GM21786 (cell line): ENCODE data around the gene NUDT9.
"Not testable (repeated sequence)": the region's sequence is repeated elsewhere in the genome, so short reads cannot be mapped to it uniquely, and the experiment has no call there.

Experiments used
- ATAC-seq: cut with Tn5 transposase; IDR thresholded peaks from one replicate; pipeline ENCODE4 v1.9.1; 2021; ENCODE audit not compliant: unreplicated experiment

The NUDT9 gene

GRCh38 chr4:87406902-87407301 is 15.5 kb upstream of the NUDT9 start:
- ATAC-seq, result not testable (repeated sequence)

- no peak for ATAC-seq
Observed at GRCh38 chr4:87409420-87409939, 12.9 kb upstream of the NUDT9 start.

- no peak for ATAC-seq
Observed at GRCh38 chr4:87410157-87410556, 12.2 kb upstream of the NUDT9 start.

GRCh38 chr4:87410679-87411078 is 11.7 kb upstream of the NUDT9 start:
- ATAC-seq, result no peak

DNA sequence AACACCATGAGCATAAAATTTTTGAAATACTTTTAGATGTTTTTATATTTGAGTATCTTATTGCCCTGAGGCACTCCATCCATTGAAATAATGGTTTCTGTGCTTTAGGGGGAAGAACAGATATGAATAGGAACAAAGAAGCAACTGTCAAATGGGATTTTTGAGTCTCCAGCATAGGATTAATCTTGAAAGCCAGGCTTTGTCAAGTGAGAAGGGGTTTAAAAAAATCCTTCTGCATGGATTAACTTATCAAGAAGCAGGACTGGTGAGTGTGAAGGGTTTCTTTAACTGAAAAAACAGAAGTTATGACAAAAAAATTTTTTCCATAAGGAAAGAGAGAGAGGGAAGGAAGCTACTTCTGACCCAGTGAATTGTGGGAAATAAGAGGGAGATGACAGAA is 7.6 kb upstream of the NUDT9 start:
- no peak for ATAC-seq

DNA sequence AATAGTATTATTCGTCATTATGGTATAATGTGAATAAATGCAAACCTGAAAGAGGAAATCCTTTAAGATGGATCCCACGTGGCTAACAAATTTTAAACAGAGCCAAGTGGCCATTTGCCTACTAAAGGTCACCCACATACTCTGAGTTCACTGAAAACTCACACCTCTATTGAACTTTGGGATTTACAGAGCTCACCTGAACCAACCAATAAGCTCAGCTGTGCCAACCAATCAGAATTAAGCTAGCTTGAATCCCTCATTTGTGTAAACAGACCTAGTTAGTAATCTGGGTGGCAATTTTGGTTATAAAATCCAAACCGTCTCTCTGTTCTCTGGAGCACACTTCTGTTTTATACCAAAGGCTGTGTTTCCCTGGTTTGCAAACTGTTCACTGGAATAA is 5.4 kb upstream of the NUDT9 start:
- no peak for ATAC-seq

DNA sequence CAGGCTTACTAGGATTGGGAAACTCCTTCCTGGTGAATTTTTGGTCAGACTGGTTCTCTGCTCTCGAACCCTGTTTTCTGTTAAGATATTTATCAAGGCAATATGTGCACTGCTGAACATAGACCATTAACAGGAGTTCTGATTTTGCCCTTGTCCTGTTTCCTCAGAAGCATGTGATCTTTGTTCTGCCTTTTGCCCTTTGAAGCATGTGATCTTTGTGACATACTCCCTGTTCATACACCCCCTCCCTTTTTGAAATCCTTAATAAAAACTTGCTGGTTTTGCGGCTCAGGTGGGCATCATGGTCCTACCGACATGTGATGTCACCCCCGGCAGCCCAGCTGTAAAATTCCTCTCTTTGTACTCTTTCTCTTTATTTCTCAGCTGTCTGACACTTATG is 4.0 kb upstream of the NUDT9 start:
- ATAC-seq, result not testable (repeated sequence)

GRCh38 chr4:87419578-87420249 is 2.7 kb upstream of the NUDT9 start:
- no peak for ATAC-seq

DNA sequence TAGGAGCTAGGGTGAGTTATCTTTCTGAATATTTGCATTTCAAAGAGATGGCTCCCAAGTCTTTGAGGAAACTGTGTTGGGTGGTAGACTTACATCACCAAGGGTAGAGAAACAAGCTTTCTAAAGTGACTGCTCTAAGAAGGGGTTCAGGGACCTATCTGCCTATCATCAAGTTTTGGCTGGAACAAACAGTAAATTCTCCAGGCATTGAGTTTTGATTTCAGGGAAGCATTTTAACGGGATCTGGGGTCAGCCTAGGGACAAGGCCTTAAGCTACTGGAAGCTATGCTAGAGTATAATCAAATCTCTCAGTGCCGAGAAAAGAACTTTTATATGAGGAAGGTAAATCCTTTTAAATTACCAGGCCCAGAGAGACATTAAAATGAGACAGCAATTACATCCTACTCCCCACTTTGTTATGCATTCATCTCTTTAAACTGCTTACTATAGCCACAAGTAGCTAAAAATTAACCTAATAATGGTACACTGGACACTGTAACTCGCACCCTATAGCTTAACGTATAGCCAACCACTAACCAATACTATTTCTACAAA is 2.0 kb upstream of the NUDT9 start:
- no peak for ATAC-seq

DNA sequence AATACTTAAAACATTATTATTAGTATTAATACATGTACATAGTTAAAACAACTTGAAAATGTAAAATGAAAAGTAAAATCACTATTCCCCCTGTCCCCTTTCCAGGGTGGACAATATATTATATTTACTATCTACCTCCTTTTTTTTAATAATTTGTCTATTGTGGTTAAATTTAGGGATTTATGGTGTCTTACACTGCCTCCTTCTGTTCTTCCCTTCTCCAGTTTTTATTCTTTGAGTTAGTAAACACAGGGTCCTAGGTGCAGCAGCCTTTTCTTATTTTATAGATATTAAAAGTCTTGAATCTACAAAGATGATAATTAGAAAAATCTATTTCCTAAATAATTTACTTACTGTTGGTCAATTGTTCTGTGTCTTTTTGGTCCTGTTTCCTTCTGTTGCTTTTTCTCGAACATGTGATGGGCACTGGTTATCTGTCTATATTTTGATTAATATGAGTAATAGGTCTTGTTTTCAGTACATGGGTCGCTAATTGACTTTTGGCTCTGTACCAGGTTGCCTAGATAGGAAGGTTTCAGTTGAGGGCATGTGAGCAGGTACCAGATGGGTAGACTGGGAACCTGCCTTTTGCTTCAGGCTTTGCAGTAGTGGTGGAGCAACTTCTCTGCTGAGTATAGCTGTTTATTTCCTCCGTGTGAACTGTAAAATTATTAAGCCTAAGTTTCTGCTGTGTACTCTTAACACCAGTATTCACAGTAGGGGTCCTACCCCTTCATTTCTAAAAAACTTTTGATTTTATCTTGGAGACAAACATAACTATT is 1.1 kb downstream of the NUDT9 start:
- ATAC-seq, result no peak

DNA sequence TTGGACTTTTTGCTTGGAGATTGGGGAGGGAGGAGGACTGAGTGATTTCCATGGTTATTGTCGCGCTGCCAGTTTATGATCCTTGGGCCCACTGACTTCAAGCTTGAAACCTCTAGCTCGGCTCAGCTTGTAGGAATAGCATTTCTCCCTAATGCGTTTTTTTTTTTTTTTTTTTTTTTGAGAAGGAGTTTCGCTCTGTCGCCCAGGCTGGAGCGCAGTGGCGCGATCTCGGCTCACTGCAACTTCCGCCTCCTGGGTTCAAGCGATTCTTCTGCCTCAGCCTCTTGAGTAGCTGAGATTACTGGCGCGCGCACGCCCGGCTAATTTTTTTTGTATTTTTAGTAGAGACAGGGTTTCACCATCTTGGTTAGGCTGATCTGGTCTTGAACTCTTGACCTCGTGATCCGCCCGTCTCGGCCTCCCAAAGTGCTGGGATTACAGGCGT is 1.7 kb downstream of the NUDT9 start:
- ATAC-seq, result not testable (repeated sequence)

GRCh38 chr4:87425711-87426110 is 3.3 kb downstream of the NUDT9 start:
- ATAC-seq, result no peak

GRCh38 chr4:87426865-87427517 is 4.6 kb downstream of the NUDT9 start:
- ATAC-seq, result no peak

GRCh38 chr4:87427518-87427868 is 5.1 kb downstream of the NUDT9 start:
- ATAC-seq, result no peak

DNA sequence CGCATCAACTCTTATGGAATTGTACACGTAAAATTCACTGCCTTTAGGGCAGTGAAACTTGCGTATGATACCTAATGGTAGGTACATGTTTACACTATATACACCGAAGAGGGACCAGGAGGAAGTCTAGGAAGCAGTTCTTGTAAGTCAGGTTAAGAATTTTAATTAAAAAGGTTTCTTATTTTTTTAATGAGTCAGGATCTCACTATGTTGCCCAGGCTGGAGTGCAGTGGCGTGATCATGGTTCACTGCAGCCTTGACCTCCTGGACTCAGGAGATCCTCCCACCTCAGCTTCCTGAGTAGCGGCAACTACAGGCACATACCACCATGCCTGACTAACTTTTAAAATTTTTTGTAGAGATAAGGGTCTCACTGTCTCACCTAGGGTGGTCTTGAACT is 6.6 kb downstream of the NUDT9 start:
- ATAC-seq, result no peak

GRCh38 chr4:87430038-87430437 is 7.7 kb downstream of the NUDT9 start:
- ATAC-seq, result no peak

DNA sequence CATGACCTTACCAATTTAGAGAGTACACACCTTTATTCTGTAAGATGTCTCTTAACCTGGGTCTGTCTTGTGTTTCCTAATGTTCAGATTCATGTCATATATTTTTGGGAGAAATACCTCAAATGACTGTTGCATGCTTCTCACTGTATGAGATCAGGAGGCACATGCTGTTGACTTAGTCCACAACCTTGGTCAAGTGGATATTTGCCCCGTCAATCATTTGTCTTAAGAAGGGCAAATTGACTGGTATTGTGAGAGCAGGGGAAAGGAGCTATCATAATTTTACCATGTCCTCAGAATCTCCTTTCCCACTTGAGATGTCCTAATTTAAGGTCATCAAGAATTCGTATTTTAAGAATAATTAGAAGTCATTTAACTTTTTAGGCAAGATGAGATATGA is 11.0 kb downstream of the NUDT9 start:
- no peak for ATAC-seq

DNA sequence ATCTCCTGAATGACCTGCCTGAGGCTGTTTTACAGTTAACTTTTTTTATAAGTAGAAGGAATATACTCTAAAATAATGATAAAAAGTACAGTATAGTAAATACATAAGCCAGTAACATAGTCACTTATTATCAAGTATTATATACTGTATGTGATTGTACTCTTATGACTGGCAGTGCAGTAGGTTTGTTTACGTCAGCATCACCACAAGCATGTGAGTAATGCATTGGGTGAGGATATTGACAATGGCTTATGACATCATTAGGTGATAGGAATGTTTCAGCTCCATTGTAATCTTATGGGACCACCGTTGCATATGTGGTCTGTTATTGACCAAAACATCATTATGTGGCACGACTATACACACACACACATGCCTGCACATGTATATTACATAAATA is 20.5 kb downstream of the NUDT9 start:
- no peak for ATAC-seq

DNA sequence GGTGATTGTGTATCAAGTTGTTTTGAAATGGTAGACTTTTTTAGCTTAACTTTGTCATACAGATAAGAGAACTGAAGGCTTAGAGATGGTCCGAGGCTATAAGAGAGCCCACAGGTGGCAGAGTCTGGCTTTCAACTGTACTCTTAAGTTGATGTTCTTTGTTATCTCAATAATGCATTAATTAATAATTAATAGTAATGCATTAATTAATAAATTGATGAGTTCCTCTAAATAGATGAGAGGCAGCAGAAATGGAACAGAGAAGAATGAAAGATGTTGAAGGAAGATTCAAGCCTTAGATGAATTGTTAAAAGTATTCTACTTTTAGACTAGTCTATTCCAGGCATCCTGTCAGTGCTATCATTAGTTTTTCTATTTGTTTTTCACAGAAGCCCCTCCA is 22.4 kb downstream of the NUDT9 start:
- no peak for ATAC-seq

DNA sequence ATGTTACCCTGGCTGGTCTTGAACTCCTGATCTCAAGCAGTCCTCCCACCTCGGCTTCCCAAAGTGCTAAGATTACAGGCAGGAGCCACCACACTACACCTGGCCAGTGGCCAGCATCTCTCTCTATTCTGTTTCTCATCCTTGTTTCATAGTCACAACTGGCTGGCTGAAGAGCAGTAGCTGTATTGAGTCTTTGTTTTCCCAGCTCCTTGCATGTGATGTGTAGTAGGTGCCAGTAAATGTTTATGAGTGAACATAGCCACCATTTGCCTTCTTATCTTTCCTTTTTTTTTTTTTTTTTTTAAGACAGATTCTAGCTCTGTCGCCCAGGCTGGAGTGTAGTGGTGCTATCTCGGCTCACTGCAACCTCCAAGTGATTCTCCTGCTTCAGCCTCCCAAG is 23.6 kb downstream of the NUDT9 start:
- ATAC-seq, result no peak

DNA sequence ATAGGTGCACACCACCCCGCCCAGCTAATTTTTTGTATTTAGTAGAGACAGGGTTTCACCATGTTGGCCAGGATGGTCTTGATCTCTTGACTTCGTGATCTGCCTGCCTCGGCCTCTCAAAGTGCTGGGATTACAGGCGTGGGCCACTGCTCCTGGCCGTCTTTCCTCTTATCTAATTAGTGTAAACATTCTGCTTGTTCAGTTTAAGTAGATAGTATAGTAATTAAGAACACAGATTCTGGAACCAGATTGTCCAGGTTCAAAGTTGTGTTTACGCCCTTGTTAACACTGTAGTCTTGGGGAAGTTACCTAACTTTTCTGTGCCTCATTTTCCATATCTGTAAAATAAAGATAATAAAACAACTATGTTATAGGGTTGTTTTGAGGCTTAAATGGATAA is 24.0 kb downstream of the NUDT9 start:
- not testable (repeated sequence) for ATAC-seq

GRCh38 chr4:87451537-87451936 is 29.2 kb downstream of the NUDT9 start:
- no peak for ATAC-seq
